H1 (cell line): Measurements from ENCODE around the gene SLC22A23. TPM values are rescaled to one million over a fixed set of nuclear protein-coding genes. Genes with fewer than 3 reads are reported as not detected.
A peak's percentile ranks its signal among the peaks of the same experiment; 100 is the strongest.

Experiments
- CTCF ChIA-PET: fragments of 300-600 bp; sonication (Branson Sonifier 250); formaldehyde crosslinking; loops from one replicate; lab custom pipeline; 2021; ENCODE audit not compliant: partially characterized antibody; lab: Charles Lee
- POLR2A ChIA-PET: fragments of 300-600 bp; sonication (Branson Sonifier 250); formaldehyde crosslinking; loops from one replicate; lab custom pipeline; 2021; ENCODE audit warnings: inconsistent platforms; ENCODE audit not compliant: partially characterized antibody; lab: Charles Lee
- DNase-seq, 2 experiments: peaks; one replicate each; pipeline versions ENCODE4 v3.0.0 to v3.0.0-alpha.2; 2010 to 2022; ENCODE audit warnings: low spot score in 2 of 2, low read depth in 1 of 2, mixed read lengths in 1 of 2
- FAIRE-seq: peaks from 2 replicates; lab custom pipeline; 2011; peaks lifted over from hg19 to GRCh38; lab: Jason Lieb, UNC
- H2AFZ ChIP-seq: 2 replicates; pipeline ENCODE4 v1.8.1; 2012; ENCODE audit warnings: low read length, inconsistent platforms
- H2AK5ac ChIP-seq: 2 replicates; pipeline ENCODE4 v1.6.1; 2013; ENCODE audit warnings: low read depth, low read length
- H2BK120ac ChIP-seq: replicated peaks from 2 replicates; pipeline ENCODE3; 2013; ENCODE audit warnings: low read depth, low read length, inconsistent platforms
- H2BK12ac ChIP-seq: 2 replicates; pipeline ENCODE4 v1.6.1; 2013; ENCODE audit warnings: low read depth, low read length
- H2BK15ac ChIP-seq: 2 replicates; pipeline ENCODE4 v1.6.1; 2013; ENCODE audit warnings: low read length
- H2BK20ac ChIP-seq: 2 replicates; pipeline ENCODE4 v1.6.1; 2013; ENCODE audit warnings: low read length
- H2BK5ac ChIP-seq: 2 replicates; pipeline ENCODE4 v1.6.1; 2013; ENCODE audit warnings: low read depth, low read length
- H3K14ac ChIP-seq: 2 replicates; pipeline ENCODE4 v1.6.1; 2013; ENCODE audit warnings: inconsistent platforms; ENCODE audit not compliant: insufficient read length
- H3K18ac ChIP-seq: 2 replicates; pipeline ENCODE4 v1.6.1; 2013; ENCODE audit warnings: low read length; ENCODE audit errors: extremely low read depth
- H3K23ac ChIP-seq: 2 replicates; pipeline ENCODE4 v1.6.1; 2013; ENCODE audit warnings: inconsistent platforms; ENCODE audit not compliant: insufficient read length
- H3K23me2 ChIP-seq: 2 replicates; pipeline ENCODE4 v1.6.1; 2013; ENCODE audit warnings: low read depth, low read length
- H3K27ac ChIP-seq: 2 replicates; pipeline ENCODE4 v1.6.1; 2011; ENCODE audit warnings: low read depth, low read length, inconsistent platforms
- H3K27me3 ChIP-seq, 4 experiments: replicated peaks in 1 of 4; 1 replicate in 1 of 4; 2 replicates in 3 of 4; pipeline versions ENCODE4 v1.6.1 to v1.8.1; 2011 to 2013; ENCODE audit warnings: low read length in 3 of 4, mild to moderate bottlenecking in 3 of 4, inconsistent platforms in 2 of 4, mixed read lengths in 2 of 4, moderate library complexity in 1 of 4; ENCODE audit not compliant: control insufficient read depth in 3 of 4, insufficient read depth in 3 of 4; ENCODE audit errors: extremely low read depth in 1 of 4
- H3K36me3 ChIP-seq, 4 experiments: 2 replicates each; pipeline versions ENCODE4 v1.6.1 to v1.8.1; 2011 to 2013; ENCODE audit warnings: mild to moderate bottlenecking in 4 of 4, low read length in 3 of 4, moderate library complexity in 2 of 4, control low read depth in 1 of 4, inconsistent platforms in 1 of 4; ENCODE audit not compliant: insufficient read depth in 4 of 4, control insufficient read depth in 2 of 4
- H3K4ac ChIP-seq: replicated peaks from 2 replicates; pipeline ENCODE3; 2013; ENCODE audit warnings: low read length, low read depth, mixed read lengths, inconsistent platforms; ENCODE audit not compliant: insufficient read length
- H3K4me1 ChIP-seq, 4 experiments: replicated peaks in 1 of 4; 1 replicate in 1 of 4; 2 replicates in 3 of 4; pipeline versions ENCODE4 v1.6.1 to v1.8.1; 2011 to 2013; ENCODE audit warnings: low read length in 3 of 4, inconsistent platforms in 2 of 4, mixed read lengths in 1 of 4; ENCODE audit not compliant: insufficient read depth in 4 of 4, control insufficient read depth in 3 of 4
- H3K4me2 ChIP-seq, 2 experiments: 2 replicates each; pipeline versions ENCODE4 v1.6.1 to v1.8.1; 2011 to 2013; ENCODE audit warnings: low read depth in 2 of 2, low read length in 2 of 2, control low read depth in 1 of 2, inconsistent platforms in 1 of 2, mild to moderate bottlenecking in 1 of 2; ENCODE audit not compliant: insufficient read depth in 1 of 2
- H3K4me3 ChIP-seq, 4 experiments: fragments of 200-600, 300-600 bp in 1 of 4; sonication (generic), shearing (Covaris generic), sonication (Bioruptor Twin) in 1 of 4; 2 replicates each; pipeline versions ENCODE4 v1.5.1 to v1.8.1; 2011 to 2016; ENCODE audit warnings: low read length in 4 of 4, low read depth in 3 of 4, control low read depth in 2 of 4, inconsistent platforms in 2 of 4, mild to moderate bottlenecking in 2 of 4, mixed read lengths in 1 of 4, moderate library complexity in 1 of 4; ENCODE audit not compliant: insufficient read depth in 2 of 4; ENCODE audit errors: extremely low read depth in 1 of 4
- H3K56ac ChIP-seq: replicated peaks from 2 replicates; pipeline ENCODE3; 2013; ENCODE audit warnings: low read depth, mild to moderate bottlenecking, mixed read lengths, low read length, inconsistent platforms; ENCODE audit not compliant: insufficient read length
- H3K79me1 ChIP-seq: 2 replicates; pipeline ENCODE4 v1.6.1; 2013; ENCODE audit warnings: low read depth, low read length, control low read depth
- H3K79me2 ChIP-seq, 2 experiments: 2 replicates each; pipeline versions ENCODE4 v1.6.1 to v1.8.1; 2012 to 2013; ENCODE audit warnings: low read length in 2 of 2, mild to moderate bottlenecking in 2 of 2, inconsistent platforms in 1 of 2; ENCODE audit not compliant: insufficient read depth in 2 of 2, control insufficient read depth in 1 of 2
- H3K9ac ChIP-seq, 4 experiments: replicated peaks in 1 of 4; 1 replicate in 1 of 4; 2 replicates in 3 of 4; pipeline versions ENCODE4 v1.6.1 to v1.8.1; 2011 to 2013; ENCODE audit warnings: low read depth in 3 of 4, low read length in 3 of 4, control low read depth in 2 of 4, mild to moderate bottlenecking in 2 of 4, moderate library complexity in 2 of 4, inconsistent platforms in 1 of 4; ENCODE audit errors: extremely low read depth in 1 of 4
- H3K9me3 ChIP-seq, 2 experiments: 2 replicates each; pipeline versions ENCODE4 v1.6.1 to v1.8.1; 2012 to 2013; ENCODE audit warnings: mild to moderate bottlenecking in 2 of 2, moderate library complexity in 2 of 2, control low read depth in 1 of 2, inconsistent platforms in 1 of 2, low read depth in 1 of 2, low read length in 1 of 2, mixed read lengths in 1 of 2; ENCODE audit not compliant: insufficient read depth in 2 of 2
- H4K20me1 ChIP-seq, 2 experiments: replicated peaks in 1 of 2; 2 replicates each; pipeline versions ENCODE3 to v1.8.1; 2011 to 2013; ENCODE audit warnings: inconsistent platforms in 2 of 2, low read length in 2 of 2, mild to moderate bottlenecking in 1 of 2; ENCODE audit not compliant: insufficient read depth in 2 of 2, control insufficient read depth in 1 of 2
- H4K5ac ChIP-seq: 2 replicates; pipeline ENCODE4 v1.6.1; 2013; ENCODE audit warnings: low read length, low read depth, mixed read lengths, inconsistent platforms; ENCODE audit not compliant: insufficient read length
- H4K8ac ChIP-seq: 2 replicates; pipeline ENCODE4 v1.8.0; 2013; ENCODE audit warnings: mild to moderate bottlenecking, moderate library complexity, low read length, inconsistent platforms; ENCODE audit not compliant: insufficient read depth; ENCODE audit errors: extremely low read depth
- H4K91ac ChIP-seq: replicated peaks from 2 replicates; pipeline ENCODE3; 2013; ENCODE audit warnings: low read length, mixed read lengths, inconsistent platforms; ENCODE audit not compliant: insufficient read length
- CHD2 ChIP-seq: IDR thresholded peaks from 2 replicates; pipeline ENCODE4 v1.6.1; 2012; ENCODE audit warnings: low read length, improper control_type of control experiment
- EP300 ChIP-seq, 2 experiments: IDR thresholded peaks; 1 replicate in 1 of 2; 2 replicates in 1 of 2; pipeline ENCODE4 v1.6.1; 2011 to 2012; ENCODE audit warnings: low read depth in 2 of 2, low read length in 2 of 2, mild to moderate bottlenecking in 2 of 2, borderline replicate concordance in 1 of 2, inconsistent platforms in 1 of 2, moderate library complexity in 1 of 2
- GABPA ChIP-seq: IDR thresholded peaks from 2 replicates; pipeline ENCODE4 v1.6.1; 2011; ENCODE audit warnings: mild to moderate bottlenecking, low read length, moderate library complexity, borderline replicate concordance; ENCODE audit not compliant: insufficient read depth
- PHF8 ChIP-seq: fragments of 200-600 bp; sonication (generic); conservative IDR thresholded peaks from 2 replicates; pipeline ENCODE4 v1.7.1; 2012; ENCODE audit warnings: low read depth, mild to moderate bottlenecking, inconsistent platforms, low read length, moderate library complexity
- POLR2AphosphoS5 ChIP-seq: IDR thresholded peaks from 2 replicates; pipeline ENCODE4 v1.6.1; 2011; ENCODE audit warnings: low read depth, low read length
- RFX5 ChIP-seq: IDR thresholded peaks from 2 replicates; pipeline ENCODE4 v1.6.1; 2011; ENCODE audit warnings: low read depth, low read length, improper control_type of control experiment, borderline replicate concordance
- SAP30 ChIP-seq: fragments of 300-600 bp; sonication (generic); IDR thresholded peaks from 2 replicates; pipeline ENCODE4 v1.7.1; 2012; ENCODE audit warnings: low read length, moderate library complexity, mild to moderate bottlenecking, inconsistent platforms; ENCODE audit not compliant: insufficient read depth, insufficient replicate concordance
- TCF12 ChIP-seq: IDR thresholded peaks from 2 replicates; pipeline ENCODE4 v1.6.1; 2011; ENCODE audit warnings: low read depth, mild to moderate bottlenecking, low read length
- TEAD4 ChIP-seq: IDR thresholded peaks from 2 replicates; pipeline ENCODE4 v1.6.1; 2012; ENCODE audit warnings: low read depth, low read length, inconsistent platforms, mixed read lengths
- WGBS, 2 experiments: shearing (Covaris generic) in 1 of 2; methylation state at CpG; one replicate each; pipeline versions ENCODE4 v1.1.6 to v1.1.7; 2013 to 2015; ENCODE audit warnings: low lambda C conversion rate in 2 of 2, mixed read lengths in 2 of 2, inconsistent platforms in 1 of 2, low coverage in 1 of 2, missing lambda C conversion rate in 1 of 2; ENCODE audit not compliant: insufficient replicate concordance in 2 of 2, insufficient coverage in 1 of 2, insufficient read length in 1 of 2; ENCODE audit errors: extremely low coverage in 1 of 2, missing lambda C conversion rate in 1 of 2; 5-methylcytosine and 5-hydroxymethylcytosine counted together
- polyA plus RNA-seq, 7 experiments: library from polyadenylated mRNA; depleted of rRNA in 3 of 7; stranded (reverse) in 5 of 7; unstranded in 2 of 7; fragments of >200 nt in 5 of 7; fragments of 200-250 nt in 2 of 7; gene quantifications; 1 replicate in 5 of 7; 2 replicates in 1 of 7; 4 replicates in 1 of 7; pipeline versions ENCODE4 v1.2.1 to v1.2.3, GENCODE V29; 2011 to 2013; ENCODE audit warnings: missing spikeins in 2 of 7, mixed read lengths in 2 of 7
- total RNA-seq: library from RNA; stranded (reverse); fragmentation: NEBNext Ultra II Directional; extraction: Animal tissue kit (Norgen Biotek cat#: 25700); gene quantifications from 2 replicates; pipeline ENCODE4 v1.2.1, GENCODE V29; 2021
- TF ChIP-seq, protein P1 (sequence below): IDR thresholded peaks from 2 replicates; pipeline ENCODE4 v1.6.1; 2012; ENCODE audit warnings: low read length, inconsistent platforms

SLC22A23 gene
- total and polyA plus RNA-seq, 2 of the 8 experiments (the other 6 are each of a cell fraction or from before 2014, with no cell fraction given), result 9.9 to 38.4 TPM

DNA sequence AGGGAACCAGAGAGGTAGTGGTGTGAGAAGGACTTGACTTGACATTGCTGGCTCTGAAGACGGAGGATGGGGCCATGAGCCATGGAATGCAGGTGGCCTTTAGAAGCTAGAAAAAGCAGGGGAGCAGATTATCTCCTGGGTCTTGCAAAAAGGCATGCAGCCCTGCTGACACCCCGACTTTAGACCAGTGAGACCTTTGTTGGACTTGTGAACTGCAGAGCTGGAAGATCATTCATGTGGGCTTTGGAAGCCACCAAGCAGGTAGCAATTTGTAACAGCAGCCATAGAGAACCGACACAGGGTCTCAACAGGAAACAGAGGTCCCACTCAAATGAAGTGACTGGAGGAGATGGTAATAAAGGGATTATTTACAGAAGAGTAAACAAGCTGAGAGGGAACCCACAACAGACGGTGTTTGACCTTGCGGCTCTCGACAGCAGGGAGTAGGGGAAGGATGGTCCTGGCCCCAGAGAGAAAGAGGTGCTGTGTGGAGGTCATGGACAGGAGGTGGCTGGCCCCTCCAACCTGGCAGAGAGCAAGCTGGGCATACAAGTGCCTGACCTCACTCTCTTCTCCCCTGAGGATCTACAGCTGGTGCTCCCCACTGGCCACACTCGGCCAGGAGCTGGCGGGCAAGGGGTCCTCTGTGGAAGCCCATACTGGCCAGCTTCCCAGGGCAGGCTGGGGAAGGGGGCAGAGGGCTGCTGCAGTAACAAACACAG lies 43.9 kb downstream of the SLC22A23 start:
- no peak overlapping the region for H3K27ac ChIP-seq
- H3K4me3 ChIP-seq, result no peak overlapping the region
- H3K9ac ChIP-seq, result no peak overlapping the region
- no peak overlapping the region for H4K5ac ChIP-seq
- H3K4me1 ChIP-seq, result peaks cover 3 to 29% (median 25%) of the 10 kb centered on the region in 4 experiments
- H3K14ac ChIP-seq, result no peak overlapping the region
- H2BK15ac ChIP-seq, result no peak overlapping the region
- DNase-seq (no peak), FAIRE-seq (no peak)
- H3K4me2 ChIP-seq, result no peak overlapping the region
- no peaks in the 10 kb centered on the region; the same call in 1 of the 2 replicates for H3K79me1 ChIP-seq
- no peaks in the 10 kb centered on the region for H3K27me3 ChIP-seq
- H3K23me2 ChIP-seq, result no peaks in the 10 kb centered on the region
- no peak overlapping the region for H3K23ac ChIP-seq
- POLR2A ChIA-PET, result no interaction called here
- H4K8ac ChIP-seq, result peak overlapping the region; percentile 54; the same call in 1 of the 2 replicates
- H2BK20ac ChIP-seq, result no peak overlapping the region
- WGBS, 2 experiments, result 82% methylated on average over 8 of the region's 8 CpGs; no CpG with 5 or more reads in 1 of the 2 experiments
- H3K36me3 ChIP-seq, result peaks cover 0 to 7% (median 0%) of the 10 kb centered on the region in 4 experiments; a peak in 2 of 8 replicates
- peaks cover 0 to 6% of the 10 kb centered on the region in 2 experiments; a peak in 3 of 4 replicates for H3K9me3 ChIP-seq
- H3K56ac ChIP-seq, result no peak overlapping the region
- peaks cover 0 to 21% of the 10 kb centered on the region in 2 experiments; a peak in 1 of 4 replicates for H3K79me2 ChIP-seq
- H2BK12ac ChIP-seq, result no peak overlapping the region
- CTCF ChIA-PET, result interaction anchor here (0.8 to 8.1 kb wide), 13 partner anchors 9 to 319 kb away, joined by 3 to 64 read pairs (median 3); partner anchors contain the start of gene SLC22A23
- 0 out of 2 replicates have a peak overlapping the region, but pooled peaks have one; percentile 9 for H3K18ac ChIP-seq
- no peaks in the 10 kb centered on the region for H4K20me1 ChIP-seq
- H2BK5ac ChIP-seq, result no peak overlapping the region
- no peak overlapping the region for H2BK120ac ChIP-seq
- no peak overlapping the region for H2AK5ac ChIP-seq
- no peak overlapping the region for H3K4ac ChIP-seq
- no peak overlapping the region for H2AFZ ChIP-seq
- H4K91ac ChIP-seq, result peak overlapping the region; percentile 5
- TF ChIP-seq GABPA (no peak), EP300 (IDR thresholded peaks at IDR 0.05; ENCODE audit: borderline replicate concordance in 1 of 2, low read depth in 2 of 2, low read length in 2 of 2) (no peak), PHF8 (no peak), TEAD4 (no peak), CHD2 (no peak), RFX5 (no peak), SAP30 (no peak), POLR2AphosphoS5 (no peak), TCF12 (no peak)
- TF ChIP-seq, protein P1, sequence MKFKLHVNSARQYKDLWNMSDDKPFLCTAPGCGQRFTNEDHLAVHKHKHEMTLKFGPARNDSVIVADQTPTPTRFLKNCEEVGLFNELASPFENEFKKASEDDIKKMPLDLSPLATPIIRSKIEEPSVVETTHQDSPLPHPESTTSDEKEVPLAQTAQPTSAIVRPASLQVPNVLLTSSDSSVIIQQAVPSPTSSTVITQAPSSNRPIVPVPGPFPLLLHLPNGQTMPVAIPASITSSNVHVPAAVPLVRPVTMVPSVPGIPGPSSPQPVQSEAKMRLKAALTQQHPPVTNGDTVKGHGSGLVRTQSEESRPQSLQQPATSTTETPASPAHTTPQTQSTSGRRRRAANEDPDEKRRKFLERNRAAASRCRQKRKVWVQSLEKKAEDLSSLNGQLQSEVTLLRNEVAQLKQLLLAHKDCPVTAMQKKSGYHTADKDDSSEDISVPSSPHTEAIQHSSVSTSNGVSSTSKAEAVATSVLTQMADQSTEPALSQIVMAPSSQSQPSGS, result no peak
